GM18502 (cell line): Measurements from ENCODE around the gene OTOA.
A peak's percentile ranks its signal among the peaks of the same experiment; 100 is the strongest.
"Not testable (repeated sequence)": the region's sequence is repeated elsewhere in the genome, so short reads cannot be mapped to it uniquely, and the experiment has no call there.

Experiments used
- ATAC-seq: cut with Tn5 transposase; IDR thresholded peaks from one replicate; pipeline ENCODE4 v1.9.1; 2021; ENCODE audit warnings: mild to moderate bottlenecking; ENCODE audit not compliant: unreplicated experiment, poor library complexity

The OTOA gene

DNA sequence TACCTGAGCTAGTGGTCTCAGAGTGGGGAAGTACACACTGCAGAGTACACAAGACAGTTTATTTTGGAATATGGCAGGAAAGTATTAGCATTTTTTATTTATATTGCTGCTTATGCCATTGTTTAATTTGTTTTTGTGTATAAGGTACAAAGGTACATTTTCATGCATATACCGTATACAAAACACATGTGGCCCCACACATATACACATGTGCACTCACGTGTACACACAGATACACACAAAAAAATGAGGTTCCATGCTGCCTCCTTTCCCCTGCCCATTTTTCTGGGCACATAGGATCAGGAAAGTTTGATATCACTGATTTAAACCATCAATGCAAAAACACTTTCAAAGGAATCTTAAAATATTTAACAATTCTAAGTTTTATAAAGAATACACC is 24.3 kb upstream of the OTOA start:
- no peak for ATAC-seq

DNA sequence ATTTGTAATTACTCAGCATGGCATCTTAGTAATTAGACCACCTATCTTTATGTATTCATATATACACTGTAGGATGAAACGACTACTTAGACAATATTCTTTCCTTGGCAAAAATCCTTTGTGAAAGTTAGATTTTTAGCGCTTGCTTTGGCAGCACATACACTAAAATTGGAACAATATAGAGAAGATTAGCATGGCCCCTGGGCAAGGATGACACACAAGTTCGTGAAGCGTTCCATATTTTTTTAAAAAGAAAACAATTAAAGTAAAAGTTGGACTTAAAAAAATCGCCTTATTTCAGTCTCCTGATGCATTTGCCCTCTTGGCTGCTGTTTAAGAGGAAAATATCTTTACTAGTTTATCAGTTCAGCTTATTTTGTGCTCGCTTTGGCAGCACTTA is 21.9 kb upstream of the OTOA start:
- no peak for ATAC-seq

DNA sequence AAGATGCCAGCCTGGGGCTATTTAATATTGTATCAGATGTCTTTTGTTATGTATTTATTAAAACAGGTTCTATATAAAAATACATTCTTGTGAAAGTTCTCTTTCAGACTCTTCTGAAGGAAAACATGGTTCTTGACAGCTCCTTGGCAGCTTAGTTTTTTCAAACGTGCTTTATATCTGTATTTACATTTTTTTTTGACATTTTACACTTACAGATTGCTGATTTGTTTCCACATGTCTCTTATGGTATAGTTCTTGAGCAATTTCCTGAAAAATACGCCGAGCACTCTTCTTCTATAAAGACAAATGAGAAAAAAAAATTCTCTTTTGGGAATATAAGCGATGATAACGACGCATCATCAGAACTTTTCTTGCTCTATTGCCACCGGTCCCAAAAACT is 20.9 kb upstream of the OTOA start:
- ATAC-seq, result no peak

DNA sequence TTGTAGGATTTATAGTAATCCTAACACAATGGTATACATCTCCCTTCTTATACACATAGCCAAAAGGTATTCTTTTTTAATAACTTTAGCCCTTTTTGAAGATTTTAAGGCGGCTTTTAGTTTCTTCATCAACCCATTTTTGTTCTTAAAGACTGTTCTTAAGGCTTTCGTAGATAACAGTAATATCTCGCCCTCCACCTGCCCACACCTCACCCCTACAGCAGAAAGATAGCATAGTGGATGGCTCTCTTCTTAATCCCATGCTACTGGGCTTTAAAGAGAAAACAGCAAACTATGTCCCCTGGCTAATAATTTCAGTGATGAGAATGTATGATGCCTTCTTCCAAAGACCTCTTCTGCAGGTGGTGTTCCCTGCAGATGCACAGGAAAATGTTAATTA is 20.0 kb upstream of the OTOA start:
- no peak for ATAC-seq

DNA sequence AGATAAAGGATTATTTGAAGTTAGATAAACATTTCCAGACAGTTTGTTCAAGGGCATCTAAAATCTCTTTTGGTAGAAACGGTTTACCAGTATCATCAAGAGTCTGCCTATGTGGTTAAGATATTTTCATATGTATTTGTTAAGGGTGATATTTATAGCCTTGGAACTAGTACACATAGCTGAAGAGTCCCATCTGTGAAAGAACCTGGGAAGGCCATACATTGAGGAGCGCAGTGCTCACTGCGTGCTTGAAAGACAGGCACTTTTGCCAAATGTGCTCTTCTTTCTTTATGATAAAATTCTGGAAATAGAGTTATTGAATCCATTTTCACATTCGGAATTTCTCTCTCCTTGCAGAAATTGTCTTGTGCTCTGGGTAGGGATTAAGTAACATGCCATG is 19.1 kb upstream of the OTOA start:
- no peak for ATAC-seq

DNA sequence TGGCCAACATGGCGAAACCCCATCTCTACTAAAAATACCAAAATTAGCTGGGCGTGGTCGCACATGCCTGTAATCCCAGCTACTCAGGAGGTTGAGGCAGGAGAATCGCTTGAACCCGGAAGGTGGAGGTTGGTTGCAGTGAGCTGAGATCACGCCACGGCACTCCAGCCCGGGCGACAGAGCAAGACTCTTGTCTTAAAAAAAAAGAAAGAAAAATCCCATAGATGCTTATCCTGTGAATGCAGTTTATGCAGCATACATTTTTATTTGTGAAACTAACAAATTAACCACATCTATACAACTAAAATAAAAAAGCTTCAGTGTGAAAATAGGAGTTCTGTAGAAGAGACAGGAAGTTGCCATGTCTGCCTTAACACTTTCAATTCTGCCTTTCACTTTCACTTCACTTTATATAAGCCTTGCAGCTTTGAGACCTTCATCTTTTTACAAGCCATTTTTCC is 18.5 kb upstream of the OTOA start:
- no peak for ATAC-seq

DNA sequence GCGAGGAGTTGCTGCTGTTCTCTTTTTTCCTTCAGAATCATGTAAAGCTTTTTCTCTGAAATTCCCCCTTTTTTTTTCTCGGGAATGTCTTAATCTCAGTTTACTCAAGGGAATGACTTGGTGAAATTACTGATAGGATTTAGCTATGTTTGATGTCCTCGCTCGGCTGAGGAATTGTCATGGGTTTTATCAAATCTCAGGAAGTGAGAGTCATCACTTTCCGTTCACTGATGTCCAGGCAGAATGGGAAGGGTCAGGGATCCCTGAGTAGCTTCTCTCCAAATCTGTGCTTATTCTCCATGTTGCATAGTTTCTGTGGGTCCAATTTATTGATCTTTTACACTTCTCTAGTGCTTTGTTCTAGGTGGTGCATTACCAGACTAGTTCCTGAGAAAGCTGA is 17.7 kb upstream of the OTOA start:
- no peak for ATAC-seq

DNA sequence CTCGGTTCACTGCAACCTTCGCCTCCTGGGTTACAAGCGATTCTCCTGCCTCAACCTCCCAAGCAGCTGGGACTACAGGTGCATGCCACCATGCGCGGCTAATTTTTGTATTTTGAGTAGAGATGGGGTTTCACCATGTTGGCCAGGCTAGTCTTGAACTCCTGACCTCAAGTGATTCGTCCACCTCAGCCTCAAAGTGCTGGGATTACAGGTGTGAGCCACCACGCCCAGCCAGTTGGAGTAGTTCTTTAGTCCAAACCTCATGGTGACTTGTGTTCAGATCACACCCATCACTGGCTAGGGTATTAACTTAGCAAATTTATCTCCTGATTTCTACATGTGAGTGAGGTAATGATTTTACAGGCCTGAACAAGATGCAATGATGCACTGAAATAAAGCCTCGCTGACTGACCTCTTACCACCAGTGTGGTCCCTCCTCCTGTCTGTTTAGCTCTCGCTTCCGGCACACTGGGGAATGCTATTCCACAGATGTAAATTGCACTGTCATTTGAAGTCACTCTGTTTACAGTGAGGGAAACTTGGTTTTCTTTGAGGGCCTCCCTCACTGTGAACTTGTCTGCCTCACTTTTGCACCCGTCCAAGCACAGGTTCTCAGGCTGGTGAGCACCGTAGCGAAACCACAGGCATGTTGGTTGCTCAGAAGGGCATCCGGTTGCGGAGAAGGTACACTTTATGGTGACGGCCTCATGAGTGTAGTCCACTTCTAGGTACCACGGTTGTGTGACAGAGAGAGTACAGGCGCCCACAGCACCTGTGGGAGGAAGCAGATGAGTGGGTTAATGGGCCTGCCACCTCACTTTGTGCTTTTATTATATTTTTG is 16.8 kb upstream of the OTOA start:
- peak; percentile 90 for ATAC-seq

DNA sequence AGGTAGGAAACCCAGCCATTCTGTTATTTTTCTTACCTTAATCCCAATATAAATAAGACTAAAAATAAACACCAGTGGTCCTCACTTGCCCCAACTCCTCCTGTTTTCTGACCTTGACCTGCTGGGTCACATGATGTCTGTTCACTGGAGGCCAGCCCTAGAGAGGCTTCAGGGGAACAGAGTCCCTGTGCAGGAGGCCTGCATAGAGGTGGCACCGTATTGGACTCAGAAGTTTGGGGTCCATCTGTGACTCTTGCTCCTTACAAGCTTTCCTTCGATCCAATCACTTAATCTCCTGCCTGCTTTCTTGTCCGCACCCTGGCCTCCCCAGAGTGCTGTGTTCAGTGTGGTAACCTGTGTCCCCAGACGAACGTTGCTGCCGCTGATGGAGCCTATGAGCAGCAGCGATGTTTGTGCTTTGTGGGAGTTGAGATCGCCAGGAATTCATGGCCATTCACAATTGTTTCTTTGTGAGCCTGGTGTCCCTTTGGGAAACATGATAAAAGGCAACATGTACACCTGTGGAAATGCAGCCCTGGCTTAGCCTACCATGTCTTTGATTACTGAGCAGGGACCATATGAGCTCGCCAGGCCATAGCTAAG is 16.1 kb upstream of the OTOA start:
- no peak for ATAC-seq

DNA sequence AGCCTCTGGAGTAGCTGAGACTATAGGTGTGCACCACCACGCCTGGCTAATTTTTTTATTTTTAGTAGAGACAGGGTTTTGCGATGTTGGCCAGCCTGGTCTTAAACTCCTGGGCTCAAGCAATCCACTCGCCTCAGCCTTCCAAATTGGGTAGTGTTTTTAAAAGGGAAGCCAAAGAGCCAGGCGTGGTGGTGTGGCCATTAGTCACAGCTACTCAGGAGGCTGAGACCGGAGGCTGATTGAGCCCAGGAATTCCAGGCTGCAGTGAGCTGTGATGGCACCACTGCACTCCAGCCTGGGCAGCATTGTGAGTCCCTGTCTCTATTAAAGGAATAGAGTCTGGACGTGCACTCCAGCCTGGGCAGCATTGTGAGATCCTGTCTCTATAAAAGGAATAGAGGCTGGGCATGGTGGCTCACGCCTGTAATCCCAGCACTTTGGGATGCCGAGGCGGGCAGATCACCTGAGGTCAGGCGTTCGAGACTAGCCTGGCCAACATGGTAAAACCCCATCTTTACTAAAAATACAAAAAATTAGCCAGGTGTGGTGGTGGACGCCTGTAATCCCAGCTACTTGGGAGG is 13.9 kb upstream of the OTOA start:
- not testable (repeated sequence) for ATAC-seq

DNA sequence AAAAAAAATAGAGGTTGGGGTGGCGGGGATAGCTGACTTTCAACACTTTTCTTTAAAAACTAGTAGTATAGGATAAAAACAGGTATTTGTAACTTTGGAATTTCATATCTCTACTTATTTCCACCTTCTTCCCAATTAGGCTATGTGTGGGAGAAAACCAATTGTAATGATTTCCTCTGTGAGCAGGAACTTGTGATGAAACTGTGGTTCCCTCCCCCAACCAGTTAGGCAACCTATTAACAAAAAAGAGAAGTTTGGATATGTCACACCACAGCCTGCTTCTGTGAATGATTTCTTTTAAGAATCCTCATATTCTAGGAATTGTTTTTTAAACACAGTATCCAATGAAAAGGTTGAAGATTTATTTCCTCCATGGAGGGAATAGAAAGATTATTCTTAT is 13.2 kb upstream of the OTOA start:
- no peak for ATAC-seq

DNA sequence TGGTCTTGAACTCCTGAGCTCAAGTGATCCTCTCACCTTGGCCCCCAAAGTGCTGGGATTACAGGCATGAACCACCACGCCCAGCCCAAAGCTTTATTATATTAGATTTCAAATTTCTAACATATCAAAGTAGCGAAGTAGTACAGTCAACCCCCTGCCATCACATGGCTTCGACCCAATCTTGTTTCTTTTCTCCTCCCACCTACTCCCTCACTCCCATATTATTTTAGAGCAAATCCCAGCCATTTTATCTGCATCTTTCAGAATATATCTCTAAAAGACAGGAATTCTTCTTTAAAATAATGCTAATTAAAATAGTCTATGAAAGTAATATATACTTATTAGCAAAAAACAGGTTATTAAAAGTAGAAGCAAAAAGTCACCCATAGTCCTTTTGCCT is 12.3 kb upstream of the OTOA start:
- no peak for ATAC-seq

DNA sequence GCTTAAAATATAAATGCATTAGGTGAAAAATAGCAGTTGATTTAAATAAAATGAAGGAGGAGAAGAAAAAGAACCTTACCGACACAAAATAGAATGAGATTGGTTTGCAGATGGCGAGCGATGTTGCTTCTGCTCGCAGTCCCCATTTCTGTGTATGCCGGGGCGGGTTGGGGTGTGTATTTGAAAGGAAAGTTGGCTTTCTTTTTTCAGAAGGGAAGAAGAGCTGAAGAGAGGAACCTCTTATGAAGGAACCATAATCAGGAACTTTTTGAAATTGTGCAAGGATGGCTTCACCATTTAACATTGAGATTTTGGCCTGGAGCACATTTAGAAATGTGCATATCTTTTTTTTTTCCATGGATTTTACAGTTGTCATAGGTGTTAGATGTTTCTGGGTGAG is 11.3 kb upstream of the OTOA start, which contains the start of gene IGSF6:
Gene IGSF6 (minus strand): TSS at position 156 of the 400 bp plus-strand sequence. CDS start 10 bp downstream, at position 146.
- ATAC-seq, result no peak

DNA sequence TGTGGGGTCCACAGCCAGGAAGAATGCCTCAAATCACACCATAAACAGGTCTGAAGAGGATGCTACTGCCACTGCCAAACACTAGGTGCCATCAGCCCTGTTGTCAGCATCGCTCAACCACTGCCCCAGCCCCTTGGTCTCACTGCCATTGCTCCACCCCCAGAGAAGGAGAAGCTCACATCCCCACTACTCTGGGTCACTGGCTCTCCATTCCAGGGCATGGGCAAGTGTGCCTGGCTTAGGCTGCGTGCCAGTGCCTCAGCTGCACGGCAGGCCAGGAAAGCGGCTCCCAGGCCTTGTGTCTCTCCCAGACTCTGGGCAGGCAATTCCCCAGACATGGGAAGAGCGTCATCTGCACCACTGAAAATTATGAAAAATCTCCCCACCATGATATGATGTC is 10.2 kb upstream of the OTOA start:
- no peak for ATAC-seq

DNA sequence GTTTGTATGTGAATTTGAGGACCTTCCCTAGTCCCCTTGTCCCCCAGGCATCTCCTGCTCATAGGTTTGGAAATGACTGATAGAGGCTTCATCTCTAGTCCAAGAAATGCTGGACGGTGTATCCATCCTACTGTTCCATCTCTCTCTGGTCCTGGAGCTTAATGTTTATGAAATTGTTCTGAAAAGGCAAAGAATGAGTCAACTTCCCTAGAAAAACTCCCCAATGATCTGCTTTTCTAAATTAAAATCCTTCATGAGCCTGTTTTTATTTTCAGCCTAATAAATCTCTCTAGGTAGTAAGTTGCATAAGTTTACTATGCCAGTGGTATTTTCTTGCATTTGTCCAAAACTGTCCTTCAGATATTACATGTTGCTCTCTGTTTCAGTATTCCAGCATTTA is 9.3 kb upstream of the OTOA start:
- ATAC-seq, result no peak

DNA sequence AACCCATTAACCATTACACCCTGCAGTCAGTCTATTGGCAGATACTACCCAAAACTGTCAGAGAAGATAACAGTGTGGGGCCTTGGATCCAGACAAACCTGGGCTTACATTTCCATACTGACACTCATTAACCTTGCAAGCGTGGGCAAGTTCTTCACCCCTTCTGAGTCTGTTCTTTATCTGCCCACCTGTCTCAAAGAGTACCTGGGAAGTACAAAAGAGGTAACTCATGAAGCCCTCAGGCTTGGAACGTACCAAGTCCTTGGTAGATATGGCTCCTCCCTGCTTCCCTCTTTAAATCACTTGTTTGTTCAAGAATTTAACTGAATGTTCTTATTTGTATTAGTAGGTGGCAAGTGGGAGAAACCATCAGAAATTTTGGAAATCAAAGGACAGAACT is 8.9 kb upstream of the OTOA start:
- no peak for ATAC-seq

DNA sequence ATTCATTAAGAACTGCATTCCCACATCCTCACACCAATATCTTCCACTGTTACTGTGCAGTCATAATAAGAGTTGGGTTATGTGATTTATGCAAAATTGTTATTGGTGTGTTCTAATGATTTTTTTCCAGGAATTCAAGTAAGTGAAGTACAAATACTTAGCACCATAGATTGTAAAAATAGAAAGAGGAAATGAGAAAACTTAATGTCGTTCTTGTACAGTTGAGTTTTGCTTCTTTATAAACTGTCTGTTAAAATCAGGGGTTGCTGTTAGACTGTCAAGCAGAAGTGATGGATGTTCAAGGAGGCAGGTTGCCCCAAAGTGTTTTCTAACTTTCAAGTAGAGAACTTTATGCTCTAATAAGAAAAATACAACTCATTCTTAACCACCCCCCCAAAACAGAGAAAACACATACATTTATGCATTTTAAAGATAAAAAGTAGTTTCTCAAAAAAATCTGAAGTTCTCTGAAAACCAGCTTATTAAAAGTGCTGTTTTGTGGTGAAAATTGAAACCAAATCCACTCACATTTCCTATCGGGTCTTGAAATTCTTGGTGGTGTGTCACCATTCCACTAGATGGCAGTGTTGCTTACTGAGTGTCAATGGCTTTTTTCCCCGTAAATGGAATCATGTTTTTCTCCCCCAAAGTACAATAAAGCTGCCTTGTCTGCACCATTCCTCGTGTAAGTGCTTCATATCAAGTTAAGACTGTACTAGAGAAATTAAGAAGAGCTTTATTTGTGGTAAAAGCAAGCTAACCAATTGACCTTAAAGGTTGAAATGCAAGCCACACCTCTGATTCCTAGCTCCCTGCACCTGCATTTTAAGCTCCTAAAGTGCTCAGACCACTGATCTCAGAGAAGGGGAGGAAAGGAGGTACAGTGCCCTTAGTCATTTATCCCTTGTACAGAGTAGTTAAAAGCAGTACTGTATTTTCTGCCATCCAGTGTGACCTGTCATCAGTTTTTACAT is 6.7 kb upstream of the OTOA start:
- ATAC-seq, result peak; percentile 55

DNA sequence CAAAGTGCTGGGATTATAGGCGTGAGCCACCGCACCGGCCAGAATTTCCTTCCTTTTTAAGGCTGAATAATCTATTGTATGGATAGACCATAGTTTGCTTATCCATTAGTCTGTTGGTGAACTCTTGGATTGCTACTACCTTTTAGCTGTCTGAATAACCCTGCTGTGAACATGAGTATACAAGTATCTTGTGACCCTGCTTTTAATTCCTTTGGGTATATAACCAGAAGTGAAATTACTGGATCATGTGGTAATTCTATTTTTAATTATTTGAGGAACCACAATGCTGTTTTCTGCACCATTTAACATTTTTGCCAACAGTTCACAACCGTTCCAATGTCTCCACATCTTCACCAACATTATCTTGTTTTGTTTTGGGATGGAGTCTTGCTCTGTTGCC is 4.6 kb upstream of the OTOA start:
- ATAC-seq, result no peak

DNA sequence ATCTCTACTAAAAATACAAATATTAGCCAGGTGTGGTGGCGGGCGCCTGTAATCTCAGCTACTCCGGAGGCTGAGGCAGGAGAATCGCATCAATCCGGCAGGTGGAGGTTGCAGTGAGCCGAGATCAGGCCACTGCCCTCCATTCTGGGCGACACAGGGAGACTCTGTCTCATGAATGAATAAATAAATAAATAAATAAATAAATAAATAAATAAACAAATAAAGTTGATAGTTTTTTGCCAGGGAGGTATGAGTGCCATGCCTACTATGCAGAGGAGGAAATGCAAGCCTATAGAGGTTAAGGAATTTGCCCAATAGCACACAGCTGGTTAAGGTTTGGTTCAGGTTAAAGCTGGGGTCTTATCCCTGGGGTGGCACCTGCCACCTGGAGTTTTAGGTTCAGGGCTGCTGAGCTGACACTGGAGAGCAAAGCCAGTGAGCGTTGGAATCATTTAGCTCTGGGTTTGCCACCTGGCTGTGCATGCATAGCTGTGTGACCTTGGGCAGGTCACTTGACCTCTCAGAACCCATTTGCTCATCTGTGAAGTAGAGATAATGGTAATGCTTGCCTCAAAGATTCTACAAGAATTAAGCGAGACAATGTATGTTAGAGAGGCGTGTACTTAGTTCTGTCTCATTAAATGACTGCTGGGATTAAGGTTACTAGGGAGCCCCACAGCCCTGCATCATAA is 1.2 kb downstream of the OTOA start:
- ATAC-seq, result no peak

DNA sequence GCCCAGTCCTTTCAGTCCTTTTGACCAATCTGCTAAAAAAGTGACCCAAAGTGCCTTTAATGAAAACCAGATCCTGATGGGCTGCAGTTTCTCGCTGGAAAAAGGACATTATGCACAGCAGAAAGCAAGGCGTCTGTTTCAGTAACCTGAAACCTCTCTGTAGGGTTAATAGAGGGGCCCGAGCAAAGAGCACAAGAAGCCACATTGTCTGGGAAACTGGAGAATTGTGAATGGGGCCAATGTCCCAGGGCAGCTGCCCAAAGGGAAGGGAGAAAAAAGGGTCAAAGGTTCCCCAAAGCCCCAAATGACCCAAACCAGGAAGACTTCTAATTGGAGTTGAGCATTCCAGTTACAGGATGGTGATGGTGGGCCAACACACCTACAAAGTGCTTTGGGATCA is 3.0 kb downstream of the OTOA start:
- ATAC-seq, result no peak
